Right lobe of liver (tissue), 4 donors: ENCODE results near the gene KRTDAP.
"Not testable (repeated sequence)": the region's sequence is repeated elsewhere in the genome, so short reads cannot be mapped to it uniquely, and the experiment has no call there.

Source experiments
- POLR2A ChIP-seq: fragments of 450-650 bp; IDR thresholded peaks from one replicate; pipeline ENCODE4 v1.6.1; 2017; ENCODE audit warnings: antibody characterized with exemption, mild to moderate bottlenecking
- TF ChIP-seq, protein P1 (sequence below), 4 donors: fragments of 200-600 bp in 3 of 4; fragments of 450-650 bp in 1 of 4; IDR thresholded peaks; one replicate each; pipeline versions ENCODE4 v1.5.1 to v1.8.0; 2016 to 2022; ENCODE audit warnings: antibody characterized with exemption in 4 of 4, mild to moderate bottlenecking in 2 of 4
- donor health status: DM: no; HTN: no; CAD: no.
- donor health status: DM: no; HTN: no; CAD: no.
- donor health status: DM: no; HTN: yes; CAD: no.

DNA sequence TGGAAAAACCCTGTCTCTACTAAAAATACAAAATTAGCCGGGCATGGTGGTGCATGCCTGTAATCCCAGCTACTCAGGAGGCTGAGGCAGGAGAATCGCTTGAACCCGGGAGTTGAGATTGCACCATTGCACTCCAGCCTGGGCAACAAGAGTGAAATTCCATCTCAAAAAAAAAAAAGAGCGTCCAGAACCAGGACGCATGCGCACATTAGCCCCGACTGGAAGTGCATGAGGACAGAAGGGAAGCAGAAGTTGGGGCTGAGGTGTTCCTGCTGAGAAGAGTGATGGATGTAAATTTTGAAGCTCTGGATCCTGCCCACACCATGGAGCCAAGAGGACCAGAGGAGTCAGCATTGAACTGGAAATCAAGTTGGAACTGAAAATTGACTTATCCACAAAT lies 15.7 kb downstream of the KRTDAP start:
- TF ChIP-seq, protein P1, sequence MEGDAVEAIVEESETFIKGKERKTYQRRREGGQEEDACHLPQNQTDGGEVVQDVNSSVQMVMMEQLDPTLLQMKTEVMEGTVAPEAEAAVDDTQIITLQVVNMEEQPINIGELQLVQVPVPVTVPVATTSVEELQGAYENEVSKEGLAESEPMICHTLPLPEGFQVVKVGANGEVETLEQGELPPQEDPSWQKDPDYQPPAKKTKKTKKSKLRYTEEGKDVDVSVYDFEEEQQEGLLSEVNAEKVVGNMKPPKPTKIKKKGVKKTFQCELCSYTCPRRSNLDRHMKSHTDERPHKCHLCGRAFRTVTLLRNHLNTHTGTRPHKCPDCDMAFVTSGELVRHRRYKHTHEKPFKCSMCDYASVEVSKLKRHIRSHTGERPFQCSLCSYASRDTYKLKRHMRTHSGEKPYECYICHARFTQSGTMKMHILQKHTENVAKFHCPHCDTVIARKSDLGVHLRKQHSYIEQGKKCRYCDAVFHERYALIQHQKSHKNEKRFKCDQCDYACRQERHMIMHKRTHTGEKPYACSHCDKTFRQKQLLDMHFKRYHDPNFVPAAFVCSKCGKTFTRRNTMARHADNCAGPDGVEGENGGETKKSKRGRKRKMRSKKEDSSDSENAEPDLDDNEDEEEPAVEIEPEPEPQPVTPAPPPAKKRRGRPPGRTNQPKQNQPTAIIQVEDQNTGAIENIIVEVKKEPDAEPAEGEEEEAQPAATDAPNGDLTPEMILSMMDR (IDR thresholded peaks at IDR 0.05): not testable (repeated sequence)
- not testable (repeated sequence) for TF ChIP-seq POLR2A
